Type B pancreatic cell (in vitro differentiated cells): ENCODE measurements around the gene PPFIBP2. TPM values are rescaled to one million over a fixed set of nuclear protein-coding genes. Genes with fewer than 3 reads are reported as not detected.

Experiments used
- DNase-seq: peaks from one replicate; pipeline ENCODE4 v3.0.0; 2021; ENCODE audit warnings: mixed read lengths; ENCODE audit not compliant: unreplicated experiment; ENCODE audit errors: extremely low spot score
- H3K27ac Mint-ChIP-seq: 2 replicates; pipeline ENCODE4 v1.8.0; 2021; ENCODE audit warnings: mild to moderate bottlenecking, mixed read lengths
- H3K27me3 Mint-ChIP-seq: 2 replicates; pipeline ENCODE4 v1.8.0; 2021; ENCODE audit warnings: mixed read lengths
- H3K36me3 Mint-ChIP-seq: 2 replicates; pipeline ENCODE4 v1.8.0; 2021; ENCODE audit warnings: mixed read lengths
- H3K4me1 Mint-ChIP-seq: one replicate; pipeline ENCODE4 v1.8.0; 2021; ENCODE audit warnings: mixed read lengths; ENCODE audit not compliant: unreplicated experiment
- H3K4me3 Mint-ChIP-seq: 2 replicates; pipeline ENCODE4 v1.8.0; 2021; ENCODE audit warnings: mild to moderate bottlenecking, mixed read lengths
- H3K9me3 Mint-ChIP-seq: 2 replicates; pipeline ENCODE4 v1.8.0; 2021; ENCODE audit warnings: mixed read lengths
- total RNA-seq: library from RNA; stranded (reverse); gene quantifications from 2 replicates; pipeline ENCODE4 v1.2.1, GENCODE V29; 2021; ENCODE audit warnings: low replicate concordance
- TF ChIP-seq, protein P1 (sequence below): fragments of 200-600 bp; sonication (generic); conservative IDR thresholded peaks from 2 replicates; pipeline ENCODE4 v1.5.0; 2021; ENCODE audit warnings: antibody characterized with exemption, mild to moderate bottlenecking

PPFIBP2 gene
- total RNA-seq, 1 donor from 2014 or later = 70.7 TPM

DNA sequence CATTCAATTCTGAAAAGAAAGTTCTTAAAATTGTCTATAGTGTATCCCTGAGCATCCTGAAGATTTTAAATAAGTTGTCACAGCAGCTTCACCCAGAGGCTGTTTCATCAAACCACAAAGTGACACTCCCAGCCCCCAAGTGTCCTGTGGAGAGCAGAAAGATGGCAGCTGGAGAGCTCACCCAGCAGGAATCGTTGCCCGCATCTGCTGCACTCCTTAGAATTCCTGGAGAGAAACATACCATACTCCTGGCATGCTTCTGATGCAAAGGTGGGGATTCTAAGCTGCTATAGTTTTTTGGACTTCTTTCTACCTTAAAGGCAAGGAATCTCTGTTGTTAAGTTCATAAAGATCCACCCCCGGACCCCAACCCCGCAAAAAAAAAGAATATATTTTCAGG, 173.0 kb downstream of the PPFIBP2 start:
- H3K4me1 Mint-ChIP-seq = peaks cover 10% of the 10 kb centered on the region
- no peaks in the 10 kb centered on the region for H3K9me3 Mint-ChIP-seq
- H3K27me3 Mint-ChIP-seq = no peaks in the 10 kb centered on the region
- DNase-seq = no peak
- TF ChIP-seq, protein P1, sequence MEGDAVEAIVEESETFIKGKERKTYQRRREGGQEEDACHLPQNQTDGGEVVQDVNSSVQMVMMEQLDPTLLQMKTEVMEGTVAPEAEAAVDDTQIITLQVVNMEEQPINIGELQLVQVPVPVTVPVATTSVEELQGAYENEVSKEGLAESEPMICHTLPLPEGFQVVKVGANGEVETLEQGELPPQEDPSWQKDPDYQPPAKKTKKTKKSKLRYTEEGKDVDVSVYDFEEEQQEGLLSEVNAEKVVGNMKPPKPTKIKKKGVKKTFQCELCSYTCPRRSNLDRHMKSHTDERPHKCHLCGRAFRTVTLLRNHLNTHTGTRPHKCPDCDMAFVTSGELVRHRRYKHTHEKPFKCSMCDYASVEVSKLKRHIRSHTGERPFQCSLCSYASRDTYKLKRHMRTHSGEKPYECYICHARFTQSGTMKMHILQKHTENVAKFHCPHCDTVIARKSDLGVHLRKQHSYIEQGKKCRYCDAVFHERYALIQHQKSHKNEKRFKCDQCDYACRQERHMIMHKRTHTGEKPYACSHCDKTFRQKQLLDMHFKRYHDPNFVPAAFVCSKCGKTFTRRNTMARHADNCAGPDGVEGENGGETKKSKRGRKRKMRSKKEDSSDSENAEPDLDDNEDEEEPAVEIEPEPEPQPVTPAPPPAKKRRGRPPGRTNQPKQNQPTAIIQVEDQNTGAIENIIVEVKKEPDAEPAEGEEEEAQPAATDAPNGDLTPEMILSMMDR = no peak
- H3K36me3 Mint-ChIP-seq = no peaks in the 10 kb centered on the region
- H3K4me3 Mint-ChIP-seq = no peak overlapping the region
- H3K27ac Mint-ChIP-seq = no peak overlapping the region

DNA sequence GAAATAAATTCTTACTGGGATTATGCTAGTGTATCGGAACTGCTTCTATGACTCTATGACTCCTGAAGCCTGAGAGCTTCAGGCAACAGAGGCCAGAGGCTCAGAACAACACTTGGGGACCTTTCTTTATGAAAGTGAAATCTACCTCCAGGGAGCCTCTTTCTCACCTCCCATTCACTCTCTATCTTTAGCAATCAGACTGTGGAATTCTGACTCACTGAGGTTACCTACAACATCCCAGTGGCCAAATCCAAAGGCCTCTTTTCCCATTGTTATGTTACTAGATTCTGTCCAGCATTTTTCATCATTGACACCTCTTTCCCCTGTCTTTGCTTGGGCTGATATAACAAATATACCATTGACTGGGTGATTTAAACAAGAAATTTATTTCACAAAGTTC, 173.6 kb downstream of the PPFIBP2 start:
- Mint-ChIP-seq H3K4me1 (peaks cover 16% of the 10 kb centered on the region), H3K27me3 (no peaks in the 10 kb centered on the region), H3K36me3 (no peaks in the 10 kb centered on the region), H3K27ac (no peak overlapping the region), H3K4me3 (no peak overlapping the region), H3K9me3 (no peaks in the 10 kb centered on the region)
- DNase-seq = no peak
- TF ChIP-seq, protein P1 = no peak

DNA sequence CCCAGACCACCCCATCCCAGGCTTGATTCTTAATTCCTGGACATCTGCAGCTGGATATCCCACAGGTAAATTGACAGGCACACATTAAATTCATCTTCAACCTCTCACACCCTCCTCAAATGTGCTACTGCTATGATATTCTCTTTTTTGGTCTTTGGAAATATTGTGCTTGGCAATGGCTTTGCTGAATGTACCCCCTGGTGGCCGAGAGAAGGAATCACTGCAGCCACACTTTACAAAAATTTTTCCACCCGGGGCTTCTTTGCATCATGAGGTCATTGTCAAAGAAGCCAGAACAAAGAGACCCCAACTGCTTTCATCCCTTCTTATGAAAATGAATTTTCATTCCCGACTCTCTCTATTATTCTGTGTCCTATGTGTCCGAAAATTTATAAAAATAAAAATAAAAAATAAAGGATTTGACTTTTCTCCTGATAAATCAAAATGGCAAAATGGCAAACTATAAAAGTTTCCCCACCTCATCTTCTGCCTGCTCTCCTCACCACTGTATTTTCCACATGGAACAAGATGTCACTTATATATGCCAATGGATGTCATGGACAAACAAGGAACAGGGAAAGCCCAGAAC, 174.5 kb downstream of the PPFIBP2 start:
- DNase-seq = no peak
- Mint-ChIP-seq H3K4me1 (peaks cover 16% of the 10 kb centered on the region), H3K36me3 (no peaks in the 10 kb centered on the region), H3K27me3 (no peaks in the 10 kb centered on the region), H3K9me3 (no peaks in the 10 kb centered on the region), H3K4me3 (no peak overlapping the region), H3K27ac (peak overlapping the region; percentile 50)
- TF ChIP-seq, protein P1 = peak; percentile 93

DNA sequence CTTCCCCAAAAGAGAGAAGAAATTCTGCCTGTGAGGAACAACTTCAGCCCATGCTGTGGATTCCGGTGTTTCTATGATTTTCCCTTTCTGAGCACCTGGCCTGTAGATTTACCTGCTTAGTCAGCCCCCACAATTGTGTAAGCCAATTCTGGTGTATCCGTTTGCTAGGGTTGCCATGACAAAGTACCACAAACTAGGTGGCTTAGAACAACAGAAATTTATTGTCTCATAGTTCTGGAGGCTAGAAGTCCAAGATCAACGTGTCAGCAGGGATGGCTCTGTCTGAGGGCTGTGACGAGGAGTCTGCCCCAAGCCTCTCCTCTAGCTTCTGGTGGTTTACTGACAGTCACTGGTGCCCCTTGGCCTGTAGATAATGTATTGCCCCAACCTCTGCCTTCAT, 175.4 kb downstream of the PPFIBP2 start:
- TF ChIP-seq, protein P1 = no peak
- Mint-ChIP-seq H3K27me3 (peaks cover 5% of the 10 kb centered on the region), H3K9me3 (no peaks in the 10 kb centered on the region), H3K4me1 (peaks cover 18% of the 10 kb centered on the region), H3K4me3 (no peak overlapping the region), H3K36me3 (no peaks in the 10 kb centered on the region), H3K27ac (no peak overlapping the region)
- DNase-seq = no peak

DNA sequence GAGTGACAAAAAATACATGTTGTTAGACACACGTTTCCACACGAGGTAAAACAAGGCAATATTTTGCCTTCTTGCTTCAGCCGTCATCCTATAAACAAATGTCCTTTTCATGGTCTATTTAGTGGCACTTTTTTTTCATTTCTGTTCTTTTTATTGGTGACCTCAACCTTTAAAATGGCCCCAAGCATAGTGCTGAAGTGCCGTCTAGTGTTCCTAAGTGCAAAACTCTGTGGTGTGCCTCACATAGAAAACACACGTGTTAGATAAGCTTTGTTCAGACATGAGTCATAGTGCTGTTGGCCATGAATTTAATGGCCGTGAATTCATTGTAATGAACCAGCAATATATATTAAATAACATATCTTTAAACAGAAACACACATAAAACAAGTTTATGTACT, 176.8 kb downstream of the PPFIBP2 start:
- Mint-ChIP-seq H3K4me1 (peaks cover 19% of the 10 kb centered on the region), H3K27me3 (peaks cover 5% of the 10 kb centered on the region), H3K9me3 (no peaks in the 10 kb centered on the region)

More for the DNA sequence above, 176.8 kb downstream of the PPFIBP2 start:
- TF ChIP-seq, protein P1 = peak; percentile 51
- Mint-ChIP-seq H3K4me3 (no peak overlapping the region), H3K27ac (no peak overlapping the region), H3K36me3 (no peaks in the 10 kb centered on the region)
- no peak for DNase-seq
